Measurements from ENCODE around the gene WDR86.

WDR86 gene

DNA sequence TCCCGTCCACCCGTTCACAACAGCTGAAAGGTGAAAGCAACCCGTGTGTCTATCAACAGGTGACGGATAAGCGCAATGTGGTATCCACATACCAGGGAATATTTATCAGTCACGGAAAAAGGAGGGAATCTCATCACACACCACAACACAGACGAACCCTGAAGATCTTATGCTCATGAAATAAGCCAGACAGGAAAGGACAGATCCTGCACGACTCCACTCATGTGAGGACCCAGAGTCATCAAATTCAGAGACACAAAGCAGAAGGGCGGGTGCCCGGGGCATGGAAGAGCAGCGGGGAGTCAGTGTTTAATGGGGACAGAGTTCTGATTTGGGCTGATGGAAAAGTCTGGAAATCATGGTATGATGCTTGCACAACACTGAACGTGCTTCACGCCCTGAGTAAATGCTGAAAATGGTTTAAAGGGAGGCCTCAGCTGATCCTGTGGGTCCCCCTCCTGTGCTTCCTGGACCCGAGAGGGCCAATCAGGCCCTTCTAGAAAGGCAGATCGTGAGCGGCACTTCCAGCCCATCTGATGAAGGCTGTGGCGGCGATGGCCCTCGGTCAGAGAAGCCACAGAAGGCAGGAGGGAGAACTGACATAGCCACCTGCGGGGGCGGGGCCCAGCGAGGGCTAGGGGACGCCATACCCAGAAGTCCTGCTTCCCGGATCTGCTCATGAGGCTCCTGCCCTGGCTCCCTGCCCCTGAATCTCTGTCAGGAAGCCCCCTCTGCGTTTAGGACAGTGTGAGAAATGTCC lies 19.1 kb downstream of the WDR86 start:
- DNase-seq = no peak

DNA sequence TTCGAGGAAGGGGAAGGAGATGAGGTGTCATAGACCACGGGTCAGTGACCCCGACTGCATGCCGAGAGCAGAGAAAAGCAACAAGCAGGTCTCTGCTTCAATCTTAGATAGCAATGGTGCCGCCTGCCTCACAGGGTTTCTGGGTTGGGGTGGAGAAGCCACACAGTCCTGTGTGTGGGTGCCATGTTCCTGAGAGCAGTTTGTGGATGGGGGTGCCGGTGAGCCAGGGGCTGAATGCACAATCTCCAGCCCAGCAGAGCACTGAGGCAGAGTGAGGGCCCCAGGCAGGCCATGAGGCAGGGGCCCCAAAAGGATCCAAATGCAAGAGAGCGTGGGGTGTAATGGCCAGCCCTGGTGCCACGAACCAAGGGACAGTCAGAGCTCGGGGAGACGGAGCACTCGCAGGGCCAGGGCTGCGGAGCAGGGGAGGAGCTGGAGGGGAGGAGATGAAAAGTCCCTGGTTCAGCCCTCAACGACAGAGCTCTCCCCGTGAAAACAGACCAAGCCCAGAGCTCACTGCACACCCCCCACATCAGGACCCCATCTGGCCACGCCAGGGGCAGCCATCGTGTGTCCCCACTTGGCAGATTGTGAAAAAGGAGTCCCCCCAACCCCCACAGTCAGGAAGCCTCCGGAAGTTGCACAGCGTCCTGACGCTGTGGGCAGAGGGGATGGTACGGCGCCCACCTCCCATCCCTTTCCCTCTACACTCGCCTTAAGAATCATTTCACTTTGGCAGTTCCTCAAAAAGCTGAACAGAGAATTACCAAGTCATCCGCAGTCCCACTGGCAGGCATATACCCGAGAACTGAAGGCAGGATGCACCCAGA lies 19.9 kb downstream of the WDR86 start:
- DNase-seq = no peak

DNA sequence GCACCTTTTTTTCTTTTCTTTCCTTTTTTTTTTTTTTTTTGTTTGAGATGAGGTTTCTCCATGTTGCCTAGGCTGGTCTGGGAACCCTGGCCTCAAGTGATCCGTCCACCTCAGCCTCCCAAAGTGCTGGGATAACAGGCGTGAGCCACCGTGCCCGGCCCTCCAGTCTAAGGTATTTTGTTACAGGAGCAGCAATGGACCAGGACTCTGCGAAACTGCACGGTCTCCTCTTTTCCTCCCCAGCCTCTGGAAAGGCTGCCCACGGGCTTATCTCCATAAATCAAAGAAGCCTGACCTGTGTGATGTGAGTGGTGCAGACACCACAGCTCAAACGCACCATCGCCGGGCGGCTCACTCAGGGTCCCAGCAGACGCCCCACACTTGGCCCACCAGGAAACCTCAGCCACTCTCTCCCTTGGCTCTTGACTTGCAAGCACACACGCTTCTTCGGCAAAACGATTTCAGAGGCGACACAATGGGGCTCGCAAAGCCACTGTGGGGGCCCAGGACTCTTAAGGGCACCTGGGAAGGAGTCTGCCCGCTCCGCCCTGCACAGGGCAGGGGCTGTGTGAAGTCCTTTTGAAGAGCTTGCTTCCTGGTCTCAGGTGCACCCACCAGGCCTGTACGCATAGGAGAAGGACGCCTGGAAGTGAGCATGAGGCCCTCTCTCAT lies 20.6 kb downstream of the WDR86 start:
- DNase-seq = no peak

DNA sequence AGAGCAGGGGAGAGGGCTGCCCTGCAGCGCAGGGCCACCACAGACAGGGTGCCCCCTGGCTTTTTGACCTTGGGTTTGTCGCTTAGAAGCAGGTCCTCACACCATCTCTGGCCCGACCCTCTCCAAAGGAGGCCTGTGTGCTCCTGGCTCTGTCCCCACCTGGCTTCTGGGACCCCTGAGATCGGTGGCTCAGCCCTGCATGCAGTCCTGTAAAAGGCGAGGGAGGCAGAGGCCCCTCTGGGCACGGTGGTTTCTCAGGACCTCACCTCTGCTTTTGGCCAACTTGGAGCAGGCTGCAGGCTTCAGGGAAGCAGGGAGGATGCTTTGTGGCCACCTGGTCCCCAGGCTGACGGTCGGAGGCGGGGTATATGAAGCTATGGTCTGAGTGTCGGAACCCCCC lies 21.4 kb downstream of the WDR86 start:
- no peak for DNase-seq

DNA sequence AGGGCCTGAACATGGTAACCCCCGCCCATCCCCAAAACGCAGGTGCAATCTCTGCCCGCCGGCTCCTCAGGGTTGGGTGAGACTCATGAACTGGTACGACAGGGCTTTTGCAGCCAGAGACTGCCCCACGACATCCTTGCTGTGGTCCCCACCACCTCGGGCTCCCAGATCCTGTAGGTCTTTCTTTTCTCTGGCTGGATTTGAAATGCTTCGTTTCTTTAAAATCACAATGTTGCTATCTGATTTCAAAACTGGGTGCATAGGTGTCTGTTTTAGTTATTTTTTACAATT lies 21.9 kb downstream of the WDR86 start:
- no peak for DNase-seq

DNA sequence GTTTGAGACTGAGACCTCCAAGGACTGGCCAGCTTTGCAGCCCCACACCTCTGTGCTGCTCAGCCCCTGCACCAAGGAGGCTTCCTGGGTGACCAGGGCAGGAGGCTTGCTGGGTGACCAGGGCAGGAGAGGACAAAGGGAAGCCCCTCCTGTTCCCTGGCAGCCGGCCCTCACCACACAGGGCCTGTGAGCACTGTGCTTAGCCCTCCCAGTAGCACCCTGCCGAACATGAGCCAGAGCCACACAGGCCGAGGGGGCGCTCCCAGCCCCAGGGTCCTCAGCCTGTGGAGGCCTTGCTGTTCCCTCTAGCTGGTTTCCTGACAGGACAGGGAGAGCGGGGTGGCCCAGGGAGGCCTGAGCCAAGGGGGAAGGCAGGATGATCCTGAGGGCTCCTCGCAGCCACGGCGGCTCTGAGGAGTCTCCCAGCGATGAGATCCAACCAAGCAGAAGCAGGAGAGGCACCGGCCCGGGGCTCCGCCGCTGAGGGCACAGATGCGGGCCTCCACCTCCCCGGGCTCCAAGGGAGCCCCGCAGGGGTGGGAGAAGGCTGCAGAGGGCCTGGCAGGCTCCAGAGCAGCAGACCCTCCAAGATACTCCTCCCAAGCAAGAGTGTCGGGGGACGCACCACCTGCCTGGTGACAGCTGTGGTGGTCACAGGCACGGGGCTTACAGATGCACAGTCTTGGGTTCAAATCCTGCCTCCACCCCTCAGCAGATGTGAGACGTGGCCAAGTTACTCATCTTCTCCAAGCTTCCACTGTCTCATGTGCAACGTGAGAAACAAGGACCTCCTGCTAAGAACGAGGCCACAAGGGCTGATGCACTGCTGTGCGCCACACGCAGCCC lies 22.5 kb downstream of the WDR86 start:
- no peak for DNase-seq

DNA sequence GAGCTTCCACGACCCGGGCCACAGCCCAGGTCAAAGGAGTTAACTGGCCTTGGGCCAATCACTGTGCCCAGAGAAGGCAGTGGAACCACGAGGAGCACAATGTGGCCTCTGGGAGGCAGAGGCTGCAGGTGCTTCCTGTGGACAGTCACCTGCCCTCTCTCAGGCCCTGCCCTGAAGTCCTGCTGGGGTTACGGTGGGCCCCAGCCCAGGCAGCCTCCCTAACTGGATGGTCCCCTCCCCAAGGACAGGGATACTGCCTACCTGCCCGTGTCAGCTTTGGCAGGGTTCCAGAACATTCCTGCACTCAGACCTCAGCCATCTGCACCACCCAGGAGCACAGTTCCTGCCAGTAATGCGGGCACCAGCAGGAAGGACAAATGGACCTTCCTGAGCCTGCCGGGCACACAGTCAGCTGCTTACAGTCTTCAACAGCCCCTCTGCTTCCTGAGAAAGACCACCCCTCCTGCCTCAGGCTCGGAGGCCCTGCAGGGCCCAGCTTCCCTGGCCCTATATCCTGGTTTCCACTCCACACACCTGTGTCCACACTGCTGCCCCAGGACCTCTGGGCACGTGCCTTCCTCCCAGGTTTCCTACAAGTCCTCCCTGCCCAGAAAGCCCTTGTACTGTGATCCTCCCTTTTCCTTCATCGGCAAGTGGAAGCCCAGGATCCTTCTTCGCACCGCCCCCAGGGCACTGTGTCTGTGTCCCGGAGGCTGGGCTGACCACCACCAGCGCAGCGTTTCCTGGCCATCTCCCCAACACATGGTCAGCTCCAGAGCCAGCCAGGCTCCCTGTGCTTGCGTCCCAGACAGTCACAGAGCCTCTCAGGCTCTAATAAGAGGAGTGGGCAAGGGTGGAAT lies 23.3 kb downstream of the WDR86 start:
- DNase-seq = peak in 1 of 14 donors; percentile 62

DNA sequence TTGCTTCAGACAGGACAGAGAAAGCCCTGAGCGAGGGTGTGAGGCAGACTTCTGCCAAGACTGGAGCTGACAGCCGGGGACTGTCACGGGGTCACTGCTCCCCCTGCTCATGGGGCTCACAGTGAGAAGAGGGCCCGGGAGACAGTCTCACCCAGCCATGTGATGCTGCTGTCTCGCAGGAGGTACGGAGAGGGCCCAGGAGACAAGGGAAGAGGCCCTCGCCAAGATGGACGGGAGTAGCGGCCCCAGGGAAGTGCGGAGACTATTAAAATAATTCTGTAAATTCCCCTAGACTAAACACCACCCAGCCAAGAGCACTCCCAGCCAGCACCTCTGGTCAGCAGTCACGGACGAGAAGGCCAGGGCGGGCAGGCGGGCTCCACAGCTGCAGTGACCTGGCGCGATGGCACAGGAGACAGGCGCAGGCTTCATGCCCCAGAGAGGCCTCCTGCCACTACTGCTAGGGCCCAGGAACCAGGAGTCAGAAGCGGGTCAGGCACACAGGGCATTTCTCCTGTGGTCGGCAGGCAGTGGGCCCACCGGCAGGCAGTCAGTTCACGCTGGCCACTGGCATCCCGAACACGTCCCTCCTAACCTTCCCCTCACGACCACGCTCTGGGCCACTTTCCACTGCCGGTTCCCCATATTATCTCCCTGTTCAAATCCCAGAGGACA lies 24.1 kb downstream of the WDR86 start:
- DNase-seq = no peak

DNA sequence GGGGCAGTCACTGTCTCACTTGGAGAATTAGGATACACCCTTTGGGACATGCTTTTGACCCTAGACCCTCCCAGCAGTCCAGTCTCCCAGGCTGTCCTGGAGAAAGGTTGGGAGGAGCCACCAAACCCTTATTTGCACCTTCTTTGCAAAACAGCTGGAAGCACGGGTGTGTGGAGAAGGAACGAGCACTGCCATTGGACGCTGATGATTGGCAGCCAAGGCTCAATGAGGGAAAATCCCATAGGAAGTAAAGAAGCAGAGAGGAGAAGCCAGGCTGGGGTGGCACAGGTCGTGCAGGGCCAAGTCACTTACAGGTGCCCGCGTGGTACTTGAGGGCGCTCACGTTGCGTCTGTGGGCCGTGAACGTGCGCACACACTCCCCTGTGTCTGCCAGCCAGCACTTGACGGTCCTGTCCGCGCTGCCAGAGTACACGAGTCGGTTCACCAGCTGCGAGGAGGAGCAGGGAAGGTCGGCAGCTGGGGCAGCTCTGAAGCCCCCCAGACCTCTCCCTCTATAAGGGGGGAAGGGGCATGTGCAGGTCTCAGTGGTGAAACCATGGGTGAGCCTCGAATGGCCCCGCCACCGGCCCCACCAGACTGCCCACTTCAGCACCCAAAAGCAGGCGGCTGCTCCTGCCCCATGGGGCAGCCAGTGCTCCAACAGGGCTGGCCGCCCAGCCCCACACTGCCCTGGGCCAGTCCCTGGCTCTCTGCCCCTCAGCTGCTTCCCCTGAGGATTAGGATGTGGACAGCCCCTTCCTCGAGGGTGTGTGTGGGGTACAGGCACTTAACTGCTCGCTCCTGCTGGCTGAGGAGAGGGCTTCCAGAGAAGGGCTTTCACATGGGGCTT lies 24.8 kb downstream of the WDR86 start:
- no peak for DNase-seq

DNA sequence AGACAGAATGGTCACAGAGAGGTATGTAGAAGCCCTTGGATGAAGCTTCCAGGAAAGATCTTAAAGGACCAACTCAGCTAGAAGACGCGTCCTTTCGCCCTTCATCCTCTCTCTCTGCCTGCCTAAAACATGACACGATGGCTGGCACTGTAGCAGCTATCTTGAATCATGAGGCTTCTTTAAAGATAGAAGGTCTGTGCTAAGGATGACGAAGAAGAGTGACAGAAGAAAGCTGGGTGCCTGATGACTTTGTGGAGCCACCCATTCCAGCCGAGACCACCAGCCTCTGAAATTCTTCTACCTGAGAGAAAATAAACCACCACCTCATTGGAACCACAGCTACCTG lies 25.5 kb downstream of the WDR86 start:
- DNase-seq = no peak

DNA sequence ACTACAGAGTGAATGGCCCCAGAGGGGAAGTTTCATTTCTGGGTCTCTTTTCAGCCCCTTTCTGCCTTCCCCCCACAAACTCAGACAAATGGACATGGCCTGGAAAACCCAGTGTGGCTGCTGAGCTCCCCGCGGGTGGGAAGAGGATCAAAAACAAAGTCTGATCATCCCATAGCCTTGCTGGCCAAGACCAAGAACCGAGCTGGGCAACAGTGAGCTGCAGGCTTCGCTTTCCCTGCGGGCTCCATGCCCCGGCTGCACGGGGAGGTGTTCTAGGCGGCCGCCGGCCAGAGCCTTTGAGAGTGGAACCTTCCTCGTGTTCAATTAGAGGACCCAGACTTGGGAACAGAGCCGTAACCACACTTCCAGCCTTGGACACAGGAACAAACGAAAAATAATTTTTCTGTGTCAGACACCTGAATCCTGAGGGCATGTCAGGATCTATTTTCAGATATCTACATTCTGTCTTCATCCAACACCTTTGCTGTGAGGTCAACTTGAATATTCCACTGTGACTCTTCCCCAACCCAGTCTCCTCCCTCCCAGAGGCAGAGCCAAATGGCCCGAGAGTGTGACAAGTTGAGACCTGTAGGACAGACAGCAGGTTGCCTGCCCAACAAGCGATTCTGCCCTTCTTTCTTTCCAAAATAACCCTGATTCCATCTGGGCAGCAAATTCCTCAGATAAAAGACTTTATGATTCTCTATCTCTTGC lies 26.0 kb downstream of the WDR86 start:
- DNase-seq = peak in 1 of 14 donors; percentile 73

DNA sequence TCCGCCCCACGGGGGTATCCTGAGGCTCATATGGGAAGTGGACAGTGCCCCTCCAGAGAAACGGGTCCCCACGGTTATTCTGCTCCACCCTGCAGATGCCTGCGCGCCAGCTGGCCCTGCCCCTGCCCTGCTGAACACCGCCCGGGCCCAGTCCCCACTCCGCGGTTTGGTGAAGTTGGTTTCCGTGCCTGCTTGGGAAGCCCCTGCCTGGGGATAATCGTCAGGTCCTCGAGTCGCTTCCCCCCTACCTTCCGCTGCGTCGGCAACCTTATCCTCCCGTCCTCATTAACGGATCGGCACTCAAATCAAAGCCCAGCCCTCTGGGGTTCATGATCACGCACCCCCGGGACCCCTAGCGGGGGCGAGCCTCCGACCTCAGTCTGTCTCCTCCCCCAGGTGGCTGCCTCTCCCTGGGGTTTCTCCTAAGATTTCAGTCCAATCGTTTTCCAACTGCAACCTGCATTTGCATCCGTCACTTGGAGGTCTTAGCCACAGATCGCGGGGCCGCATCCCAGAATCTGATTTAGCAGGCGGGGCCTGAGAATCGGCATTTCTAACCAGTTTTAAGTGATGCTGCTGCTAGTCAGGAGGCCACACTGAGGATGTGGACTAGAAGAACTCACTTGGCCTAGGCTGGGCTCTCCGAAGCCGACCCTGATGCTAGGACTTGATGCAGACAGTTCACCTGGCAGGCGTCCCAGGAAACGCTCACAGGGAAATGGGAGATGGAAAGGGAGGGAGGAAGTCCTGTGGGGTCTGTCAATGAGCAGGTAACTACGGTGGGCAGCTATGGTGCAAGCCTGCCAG lies 27.6 kb downstream of the WDR86 start:
- DNase-seq = no peak

DNA sequence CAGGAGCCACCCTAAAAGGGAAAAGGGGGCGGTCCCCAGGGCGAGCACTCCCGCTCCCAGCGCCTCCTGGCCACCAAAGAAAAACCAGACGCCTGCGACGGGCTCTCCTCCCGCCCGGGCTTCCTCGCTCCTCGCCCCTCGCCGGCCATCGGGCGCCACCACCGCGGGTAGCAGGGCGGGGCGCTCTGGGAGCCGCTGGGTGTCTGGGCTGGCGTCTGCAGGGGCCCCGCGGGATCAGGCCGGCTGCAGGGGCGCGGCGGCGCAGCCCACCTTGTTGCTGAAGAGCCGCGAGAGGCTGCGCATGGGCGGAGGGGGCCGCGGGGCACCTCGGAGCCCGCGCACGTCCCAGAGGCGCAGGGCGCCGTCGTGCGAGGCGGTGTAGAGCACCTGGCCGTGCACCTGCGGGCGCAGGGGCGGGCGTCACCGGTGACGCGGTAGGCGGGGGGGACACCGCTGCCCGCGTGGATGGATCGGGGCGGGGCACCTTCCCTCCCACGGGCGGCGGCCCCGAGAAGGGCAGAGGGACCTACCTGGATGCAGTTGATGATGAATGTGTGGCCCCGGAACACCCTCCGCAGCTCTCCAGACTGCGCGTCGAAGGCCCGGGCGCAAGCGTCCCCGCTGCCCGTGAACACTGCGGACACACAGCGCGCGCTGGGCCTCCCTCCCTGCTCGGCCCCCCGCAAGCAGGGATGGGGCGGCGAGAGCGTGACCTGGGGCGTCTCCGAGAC lies 28.3 kb downstream of the WDR86 start:
- no peak for DNase-seq

DNA sequence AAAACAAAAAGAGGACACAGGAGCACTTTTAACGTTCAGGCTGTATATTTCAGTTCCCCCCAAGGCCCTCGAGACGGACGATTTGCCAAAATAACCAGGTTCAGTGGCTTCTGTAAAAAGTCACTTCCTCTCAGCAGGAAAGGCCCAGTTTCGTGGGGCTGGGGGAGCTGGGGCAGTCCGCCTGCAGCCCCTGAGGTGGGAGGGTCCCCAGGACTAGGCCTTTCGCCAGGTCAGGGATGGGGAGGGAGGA lies 28.8 kb downstream of the WDR86 start:
- no peak for DNase-seq

DNA sequence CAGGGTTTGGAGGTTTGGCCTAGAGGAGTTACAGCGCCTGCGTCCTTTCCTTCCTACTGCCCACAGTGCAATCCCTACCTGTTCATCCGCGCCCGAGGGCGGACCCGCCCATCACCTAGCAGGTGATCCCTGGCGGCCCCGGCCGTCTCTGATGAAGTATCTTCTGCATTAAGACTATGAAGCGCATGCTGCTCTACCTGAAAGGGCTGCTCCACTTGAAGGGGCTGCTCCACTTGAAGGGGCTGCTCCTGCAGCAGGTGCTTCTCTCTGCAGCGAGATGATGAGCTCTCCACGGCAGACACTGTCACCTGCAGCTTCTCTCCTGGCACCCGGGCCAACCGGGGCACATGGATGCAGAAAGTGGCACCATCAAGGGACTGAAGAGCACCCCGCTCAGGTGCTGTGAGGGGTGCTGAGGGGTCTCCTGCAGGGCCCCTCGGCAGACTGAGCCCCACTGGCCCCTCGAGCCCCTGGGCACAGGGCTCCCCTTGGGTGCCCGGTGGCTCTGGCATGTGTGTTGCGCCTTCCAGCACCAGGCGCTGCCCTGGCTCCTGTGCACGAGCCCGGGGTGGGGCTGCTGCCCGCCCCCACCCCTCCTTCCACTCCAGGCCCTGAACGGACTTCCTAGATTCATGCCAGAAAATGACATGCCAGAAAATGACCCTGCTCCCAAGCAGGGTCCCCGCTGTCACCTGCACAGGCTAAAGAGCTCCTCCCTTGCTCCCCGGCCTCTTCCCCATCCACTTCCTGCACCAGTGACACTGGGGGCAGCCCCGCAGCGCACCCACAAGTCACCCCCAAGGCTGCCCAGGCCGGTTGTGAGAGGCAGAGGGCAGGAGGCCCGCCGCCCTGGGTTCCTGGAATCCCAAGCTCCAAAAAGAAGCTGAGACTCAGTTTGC lies 29.4 kb downstream of the WDR86 start:
- no peak for DNase-seq

DNA sequence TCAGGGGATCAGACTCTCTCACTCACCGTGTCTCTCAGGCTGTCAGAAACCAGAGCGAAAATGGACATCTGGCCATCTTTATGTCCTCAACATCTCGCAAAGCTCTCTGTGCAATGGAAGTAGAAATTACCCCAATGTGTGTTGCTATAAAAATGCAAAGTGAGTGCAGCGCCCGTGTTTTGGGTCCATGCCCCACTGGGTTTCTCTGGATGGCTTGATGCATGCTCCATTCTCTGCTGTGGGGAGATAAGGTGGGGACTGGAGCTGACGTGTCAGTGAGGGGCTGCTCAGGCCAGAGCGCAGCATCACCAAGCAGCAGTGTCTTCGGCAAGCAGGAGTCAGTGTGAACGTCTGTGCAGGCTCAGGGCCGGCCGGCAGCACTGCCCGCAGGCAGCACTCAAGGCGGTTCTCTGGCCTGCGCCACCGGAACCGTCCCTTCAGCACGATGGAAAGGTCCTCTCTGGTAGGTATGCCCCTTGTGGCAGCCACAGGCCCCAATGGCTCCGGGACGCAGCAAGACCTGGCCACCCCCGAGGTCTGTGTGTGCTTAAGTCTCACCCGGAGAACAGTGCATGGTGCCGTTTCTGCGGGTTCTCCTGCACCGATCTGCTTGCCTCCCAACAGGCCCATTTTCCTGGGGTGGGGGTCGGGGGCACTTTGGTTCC lies 30.2 kb downstream of the WDR86 start:
- no peak for DNase-seq

DNA sequence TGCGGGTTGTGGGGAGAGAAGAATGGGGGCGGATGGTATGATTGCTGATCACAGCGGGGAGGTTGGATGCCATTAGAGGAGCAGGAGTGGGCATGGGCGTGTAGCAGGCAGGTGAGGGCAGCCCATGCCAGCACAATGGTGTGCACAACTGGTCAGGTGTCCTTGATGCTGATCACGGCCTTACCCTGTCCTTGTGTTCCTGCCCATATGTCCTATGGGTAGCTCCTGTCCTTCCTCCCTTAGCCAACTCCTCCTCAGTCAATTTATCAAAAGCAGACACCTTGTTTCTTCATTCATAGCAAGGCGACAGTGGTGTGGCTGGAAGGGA lies 30.7 kb downstream of the WDR86 start:
- no peak for DNase-seq
